GM23338 (cell line): ENCODE data around the gene UQCC5. TPM values are rescaled to one million over a fixed set of nuclear protein-coding genes. Genes with fewer than 3 reads are reported as not detected.

Experiments used
- ATAC-seq: fragments of 200-7000 bp; cut with Tn5 transposase; 3 replicates; pipeline ENCODE4 v1.9.1; 2020
- DNase-seq: peaks from one replicate; pipeline ENCODE4 v3.0.0-alpha.2; 2015; ENCODE audit warnings: low spot score
- H2AFZ ChIP-seq: fragments of 200-600 bp; sonication (generic); 2 replicates; pipeline ENCODE4 v1.8.0; 2016; ENCODE audit warnings: antibody characterized with exemption, mild to moderate bottlenecking, moderate library complexity
- H3F3A ChIP-seq: fragments of 200-600 bp; sonication (generic); replicated peaks from 2 replicates; pipeline ENCODE4 v1.8.0; 2017; ENCODE audit warnings: antibody characterized with exemption, mixed run types, low read depth
- H3K27ac ChIP-seq: fragments of 200-600 bp; sonication (generic); 2 replicates; pipeline ENCODE4 v1.6.1; 2016; ENCODE audit warnings: low read depth
- H3K27me3 ChIP-seq: fragments of 200-600 bp; sonication (generic); 2 replicates; pipeline ENCODE4 v1.8.0; 2016; ENCODE audit warnings: mild to moderate bottlenecking, mixed run types, moderate library complexity; ENCODE audit not compliant: insufficient read depth
- H3K36me3 ChIP-seq: fragments of 200-600 bp; sonication (generic); 2 replicates; pipeline ENCODE4 v1.8.0; 2016; ENCODE audit warnings: mild to moderate bottlenecking; ENCODE audit not compliant: insufficient read depth
- H3K4me1 ChIP-seq: fragments of 200-600 bp; sonication (generic); 2 replicates; pipeline ENCODE4 v1.8.0; 2016; ENCODE audit warnings: mild to moderate bottlenecking, moderate library complexity; ENCODE audit not compliant: insufficient read depth
- H3K4me2 ChIP-seq: fragments of 200-600 bp; sonication (generic); 2 replicates; pipeline ENCODE4 v1.7.1; 2017; ENCODE audit warnings: mixed run types
- H3K4me3 ChIP-seq: fragments of 200-600 bp; sonication (generic); 2 replicates; pipeline ENCODE4 v1.6.1; 2016; ENCODE audit warnings: mixed run types
- H3K79me2 ChIP-seq: fragments of 200-600 bp; sonication (generic); replicated peaks from 2 replicates; pipeline ENCODE4 v1.8.0; 2017; ENCODE audit warnings: mild to moderate bottlenecking; ENCODE audit not compliant: insufficient read depth
- H3K9me2 ChIP-seq: fragments of 200-600 bp; sonication (generic); 2 replicates; pipeline ENCODE4 v1.8.0; 2017; ENCODE audit not compliant: insufficient read depth
- H4K20me1 ChIP-seq: fragments of 200-600 bp; sonication (generic); replicated peaks from 2 replicates; pipeline ENCODE4 v1.8.0; 2017; ENCODE audit warnings: mild to moderate bottlenecking; ENCODE audit not compliant: insufficient read depth
- H3K27ac Mint-ChIP-seq: 2 replicates; pipeline ENCODE4 v1.8.0; 2020; ENCODE audit warnings: inconsistent platforms, mild to moderate bottlenecking, moderate library complexity, mixed read lengths
- H3K27me3 Mint-ChIP-seq: 3 replicates; pipeline ENCODE4 v1.8.0; 2022; ENCODE audit warnings: low read depth, mild to moderate bottlenecking, moderate library complexity, mixed read lengths, inconsistent platforms; ENCODE audit not compliant: insufficient read depth, poor library complexity
- H3K36me3 Mint-ChIP-seq: 3 replicates; pipeline ENCODE4 v1.8.0; 2021; ENCODE audit warnings: low read depth, mild to moderate bottlenecking, inconsistent platforms, moderate library complexity, mixed read lengths
- H3K4me1 Mint-ChIP-seq: 3 replicates; pipeline ENCODE4 v1.8.0; 2020; ENCODE audit warnings: mild to moderate bottlenecking, inconsistent platforms, mixed read lengths
- H3K4me3 Mint-ChIP-seq: 3 replicates; pipeline ENCODE4 v1.8.0; 2021; ENCODE audit warnings: moderate library complexity, mild to moderate bottlenecking, inconsistent platforms, mixed read lengths
- H3K9me3 Mint-ChIP-seq: 3 replicates; pipeline ENCODE4 v1.8.0; 2020; ENCODE audit warnings: moderate library complexity, mild to moderate bottlenecking, inconsistent platforms, mixed read lengths
- EZH2phosphoT487 ChIP-seq: fragments of 200-600 bp; sonication (generic); IDR thresholded peaks from one replicate; pipeline ENCODE4 v1.8.1; 2018; ENCODE audit warnings: antibody characterized with exemption; ENCODE audit not compliant: unreplicated experiment
- POLR2AphosphoS5 ChIP-seq: IDR thresholded peaks from 2 replicates; pipeline ENCODE4 v1.6.1; 2016; ENCODE audit warnings: antibody characterized with exemption, low read depth
- STAT1 ChIP-seq: IDR thresholded peaks from one replicate; pipeline ENCODE4 v1.6.1; 2016; ENCODE audit warnings: antibody characterized with exemption; ENCODE audit not compliant: unreplicated experiment
- polyA plus RNA-seq: library from polyadenylated mRNA; unstranded; fragments of >200 nt; fragmentation: Nextera tagmentation; extraction: Ambion mirVana; gene quantifications from 2 replicates; pipeline ENCODE4 v1.2.1, GENCODE V29; 2016
- total RNA-seq: library from RNA; depleted of rRNA; stranded (reverse); fragments of >200 nt; shearing (Covaris generic); gene quantifications from 2 replicates; pipeline ENCODE4 v1.2.3, GENCODE V29; 2014
- TF ChIP-seq, protein P1 (sequence below), 2 experiments: fragments of 200-600 bp in 1 of 2; sonication (generic) in 1 of 2; conservative IDR thresholded peaks; 2 replicates each; pipeline versions ENCODE4 v1.5.1 to v1.6.1; 2016 to 2017; ENCODE audit warnings: antibody characterized with exemption in 2 of 2, low read depth in 2 of 2, mild to moderate bottlenecking in 2 of 2, moderate library complexity in 1 of 2
- TF ChIP-seq, protein P2 (sequence below): fragments of 250-450 bp; sonication (Bioruptor Pico); IDR thresholded peaks from 2 replicates; pipeline ENCODE4 v1.5.0; 2020; ENCODE audit warnings: mild to moderate bottlenecking, moderate library complexity
- TF ChIP-seq, protein P3 (sequence below): IDR thresholded peaks from one replicate; pipeline ENCODE4 v1.6.1; 2018; ENCODE audit warnings: antibody characterized with exemption; ENCODE audit not compliant: unreplicated experiment

The UQCC5 gene
- total and polyA plus RNA-seq, 2 experiments from 2014 or later: 2.6 to 156 TPM

DNA sequence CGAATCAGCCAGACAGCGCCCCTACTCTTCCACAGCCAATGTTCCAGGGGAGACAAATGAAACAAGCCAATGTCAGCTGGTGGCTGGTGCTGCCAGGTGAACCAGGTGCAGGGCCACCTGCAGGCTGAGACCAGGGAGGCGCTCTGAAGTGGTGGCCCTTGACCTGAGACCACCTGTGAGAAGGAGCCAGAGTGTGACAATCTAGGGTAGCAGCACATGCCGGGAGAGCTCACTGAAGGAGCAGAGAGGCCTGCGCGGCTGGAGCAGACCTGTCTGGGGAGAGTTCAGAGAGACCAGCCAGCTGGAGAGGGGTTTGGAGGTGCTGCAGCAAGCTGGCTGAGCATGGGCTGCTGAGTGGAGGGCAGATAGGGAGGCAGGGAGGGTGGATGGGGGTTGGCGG lies 42.0 kb upstream of the UQCC5 start:
- peaks cover 8% of the 10 kb centered on the region; the same call in 2 of the 3 replicates for H3K4me1 Mint-ChIP-seq
- peaks cover 24% of the 10 kb centered on the region for H3K36me3 Mint-ChIP-seq
- Histone ChIP-seq H3K79me2 (no peaks in the 10 kb centered on the region), H2AFZ (no peak overlapping the region), H3K9me2 (no peaks in the 10 kb centered on the region), H3K27ac (no peak overlapping the region), H3K4me2 (no peak overlapping the region), H3K27me3 (no peaks in the 10 kb centered on the region), H3K4me3 (no peak overlapping the region), H3K4me1 (no peaks in the 10 kb centered on the region), H3F3A (no peaks in the 10 kb centered on the region), H4K20me1 (no peaks in the 10 kb centered on the region), H3K36me3 (no peaks in the 10 kb centered on the region)
- peak; percentile 42 for ATAC-seq
- no peak overlapping the region for H3K4me3 Mint-ChIP-seq
- peak; percentile 48 for DNase-seq
- peaks cover 12% of the 10 kb centered on the region for H3K27me3 Mint-ChIP-seq
- TF ChIP-seq EZH2phosphoT487: no peak
- TF ChIP-seq, protein P1, sequence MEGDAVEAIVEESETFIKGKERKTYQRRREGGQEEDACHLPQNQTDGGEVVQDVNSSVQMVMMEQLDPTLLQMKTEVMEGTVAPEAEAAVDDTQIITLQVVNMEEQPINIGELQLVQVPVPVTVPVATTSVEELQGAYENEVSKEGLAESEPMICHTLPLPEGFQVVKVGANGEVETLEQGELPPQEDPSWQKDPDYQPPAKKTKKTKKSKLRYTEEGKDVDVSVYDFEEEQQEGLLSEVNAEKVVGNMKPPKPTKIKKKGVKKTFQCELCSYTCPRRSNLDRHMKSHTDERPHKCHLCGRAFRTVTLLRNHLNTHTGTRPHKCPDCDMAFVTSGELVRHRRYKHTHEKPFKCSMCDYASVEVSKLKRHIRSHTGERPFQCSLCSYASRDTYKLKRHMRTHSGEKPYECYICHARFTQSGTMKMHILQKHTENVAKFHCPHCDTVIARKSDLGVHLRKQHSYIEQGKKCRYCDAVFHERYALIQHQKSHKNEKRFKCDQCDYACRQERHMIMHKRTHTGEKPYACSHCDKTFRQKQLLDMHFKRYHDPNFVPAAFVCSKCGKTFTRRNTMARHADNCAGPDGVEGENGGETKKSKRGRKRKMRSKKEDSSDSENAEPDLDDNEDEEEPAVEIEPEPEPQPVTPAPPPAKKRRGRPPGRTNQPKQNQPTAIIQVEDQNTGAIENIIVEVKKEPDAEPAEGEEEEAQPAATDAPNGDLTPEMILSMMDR (conservative IDR thresholded peaks at IDR 0.05; ENCODE audit: low read depth in 2 of 2): peak; percentile 20 to 24; a peak in 2 of 4 replicates
- TF ChIP-seq POLR2AphosphoS5: 0 out of 2 replicates have a peak, but pooled peaks have one; percentile 20
- H3K9me3 Mint-ChIP-seq: no peaks in the 10 kb centered on the region
- no peak overlapping the region for H3K27ac Mint-ChIP-seq

DNA sequence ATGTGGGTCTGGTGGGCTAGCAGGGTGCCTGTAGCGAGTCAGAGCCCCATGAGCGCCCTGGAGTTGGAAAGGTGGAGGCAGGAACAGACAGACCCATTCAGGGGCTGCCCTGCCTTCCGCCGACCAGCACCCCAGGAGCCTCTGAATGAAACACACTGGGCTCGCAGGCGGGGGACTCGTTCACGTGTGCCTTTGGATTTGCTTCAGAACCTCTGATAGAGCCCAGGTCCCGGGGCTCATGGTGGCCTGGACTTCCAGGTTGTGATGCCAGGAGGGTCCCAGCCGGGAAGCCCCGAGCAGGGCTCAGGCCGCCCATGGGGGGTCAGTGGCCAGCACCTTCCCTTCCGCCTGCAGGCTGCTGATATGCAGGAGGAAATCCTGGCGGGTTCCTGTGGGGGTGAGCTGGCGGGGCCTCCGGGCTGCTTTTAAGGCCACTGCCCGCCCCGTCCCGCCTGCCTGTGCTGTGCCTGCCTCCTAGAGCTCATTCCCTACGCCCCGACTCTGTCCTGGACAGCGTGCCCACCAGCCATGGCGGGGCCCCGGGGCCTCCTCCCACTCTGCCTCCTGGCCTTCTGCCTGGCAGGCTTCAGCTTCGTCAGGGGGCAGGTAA lies 41.4 kb upstream of the UQCC5 start, which contains the start of gene STAB1:
Gene STAB1, plus strand, starts transcription at position 453 of the 610 bp plus-strand sequence. Its CDS starts 76 bp downstream, at position 529.
- Mint-ChIP-seq H3K4me1 (peaks cover 8% of the 10 kb centered on the region; the same call in 2 of the 3 replicates), H3K27me3 (peaks cover 12% of the 10 kb centered on the region), H3K4me3 (no peak within 1 kb of the TSS), H3K27ac (no peak within 1 kb of the TSS), H3K9me3 (no peaks in the 10 kb centered on the region), H3K36me3 (peaks cover 19% of the 10 kb centered on the region)
- no peaks in the 10 kb centered on the region for H4K20me1 ChIP-seq
- no peak within 1 kb of the TSS for H3K27ac ChIP-seq
- no peaks in the 10 kb centered on the region for H3K9me2 ChIP-seq
- no peaks in the 10 kb centered on the region for H3K27me3 ChIP-seq
- H3K4me1 ChIP-seq: no peaks in the 10 kb centered on the region
- H2AFZ ChIP-seq: no peak within 1 kb of the TSS; the same call in 1 of the 2 replicates
- H3F3A ChIP-seq: no peaks in the 10 kb centered on the region
- H3K4me3 ChIP-seq: no peak within 1 kb of the TSS
- ATAC-seq (peak; percentile 20), DNase-seq (no peak)
- H3K79me2 ChIP-seq: no peaks in the 10 kb centered on the region
- H3K4me2 ChIP-seq: no peak within 1 kb of the TSS
- H3K36me3 ChIP-seq: no peaks in the 10 kb centered on the region
- TF ChIP-seq, protein P2, sequence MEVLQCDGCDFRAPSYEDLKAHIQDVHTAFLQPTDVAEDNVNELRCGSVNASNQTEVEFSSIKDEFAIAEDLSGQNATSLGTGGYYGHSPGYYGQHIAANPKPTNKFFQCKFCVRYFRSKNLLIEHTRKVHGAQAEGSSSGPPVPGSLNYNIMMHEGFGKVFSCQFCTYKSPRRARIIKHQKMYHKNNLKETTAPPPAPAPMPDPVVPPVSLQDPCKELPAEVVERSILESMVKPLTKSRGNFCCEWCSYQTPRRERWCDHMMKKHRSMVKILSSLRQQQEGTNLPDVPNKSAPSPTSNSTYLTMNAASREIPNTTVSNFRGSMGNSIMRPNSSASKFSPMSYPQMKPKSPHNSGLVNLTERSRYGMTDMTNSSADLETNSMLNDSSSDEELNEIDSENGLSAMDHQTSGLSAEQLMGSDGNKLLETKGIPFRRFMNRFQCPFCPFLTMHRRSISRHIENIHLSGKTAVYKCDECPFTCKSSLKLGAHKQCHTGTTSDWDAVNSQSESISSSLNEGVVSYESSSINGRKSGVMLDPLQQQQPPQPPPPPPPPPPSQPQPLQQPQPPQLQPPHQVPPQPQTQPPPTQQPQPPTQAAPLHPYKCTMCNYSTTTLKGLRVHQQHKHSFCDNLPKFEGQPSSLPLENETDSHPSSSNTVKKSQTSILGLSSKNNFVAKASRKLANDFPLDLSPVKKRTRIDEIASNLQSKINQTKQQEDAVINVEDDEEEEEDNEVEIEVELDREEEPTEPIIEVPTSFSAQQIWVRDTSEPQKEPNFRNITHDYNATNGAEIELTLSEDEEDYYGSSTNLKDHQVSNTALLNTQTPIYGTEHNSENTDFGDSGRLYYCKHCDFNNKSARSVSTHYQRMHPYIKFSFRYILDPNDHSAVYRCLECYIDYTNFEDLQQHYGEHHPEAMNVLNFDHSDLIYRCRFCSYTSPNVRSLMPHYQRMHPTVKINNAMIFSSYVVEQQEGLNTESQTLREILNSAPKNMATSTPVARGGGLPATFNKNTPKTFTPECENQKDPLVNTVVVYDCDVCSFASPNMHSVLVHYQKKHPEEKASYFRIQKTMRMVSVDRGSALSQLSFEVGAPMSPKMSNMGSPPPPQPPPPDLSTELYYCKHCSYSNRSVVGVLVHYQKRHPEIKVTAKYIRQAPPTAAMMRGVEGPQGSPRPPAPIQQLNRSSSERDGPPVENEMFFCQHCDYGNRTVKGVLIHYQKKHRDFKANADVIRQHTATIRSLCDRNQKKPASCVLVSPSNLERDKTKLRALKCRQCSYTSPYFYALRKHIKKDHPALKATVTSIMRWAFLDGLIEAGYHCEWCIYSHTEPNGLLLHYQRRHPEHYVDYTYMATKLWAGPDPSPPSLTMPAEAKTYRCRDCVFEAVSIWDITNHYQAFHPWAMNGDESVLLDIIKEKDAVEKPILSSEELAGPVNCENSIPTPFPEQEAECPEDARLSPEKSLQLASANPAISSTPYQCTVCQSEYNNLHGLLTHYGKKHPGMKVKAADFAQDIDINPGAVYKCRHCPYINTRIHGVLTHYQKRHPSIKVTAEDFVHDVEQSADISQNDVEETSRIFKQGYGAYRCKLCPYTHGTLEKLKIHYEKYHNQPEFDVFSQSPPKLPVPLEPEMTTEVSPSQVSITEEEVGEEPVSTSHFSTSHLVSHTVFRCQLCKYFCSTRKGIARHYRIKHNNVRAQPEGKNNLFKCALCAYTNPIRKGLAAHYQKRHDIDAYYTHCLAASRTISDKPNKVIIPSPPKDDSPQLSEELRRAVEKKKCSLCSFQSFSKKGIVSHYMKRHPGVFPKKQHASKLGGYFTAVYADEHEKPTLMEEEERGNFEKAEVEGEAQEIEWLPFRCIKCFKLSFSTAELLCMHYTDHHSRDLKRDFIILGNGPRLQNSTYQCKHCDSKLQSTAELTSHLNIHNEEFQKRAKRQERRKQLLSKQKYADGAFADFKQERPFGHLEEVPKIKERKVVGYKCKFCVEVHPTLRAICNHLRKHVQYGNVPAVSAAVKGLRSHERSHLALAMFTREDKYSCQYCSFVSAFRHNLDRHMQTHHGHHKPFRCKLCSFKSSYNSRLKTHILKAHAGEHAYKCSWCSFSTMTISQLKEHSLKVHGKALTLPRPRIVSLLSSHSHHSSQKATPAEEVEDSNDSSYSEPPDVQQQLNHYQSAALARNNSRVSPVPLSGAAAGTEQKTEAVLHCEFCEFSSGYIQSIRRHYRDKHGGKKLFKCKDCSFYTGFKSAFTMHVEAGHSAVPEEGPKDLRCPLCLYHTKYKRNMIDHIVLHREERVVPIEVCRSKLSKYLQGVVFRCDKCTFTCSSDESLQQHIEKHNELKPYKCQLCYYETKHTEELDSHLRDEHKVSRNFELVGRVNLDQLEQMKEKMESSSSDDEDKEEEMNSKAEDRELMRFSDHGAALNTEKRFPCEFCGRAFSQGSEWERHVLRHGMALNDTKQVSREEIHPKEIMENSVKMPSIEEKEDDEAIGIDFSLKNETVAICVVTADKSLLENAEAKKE (CRISPR knock-in tag): no peak
- TF ChIP-seq, protein P3, sequence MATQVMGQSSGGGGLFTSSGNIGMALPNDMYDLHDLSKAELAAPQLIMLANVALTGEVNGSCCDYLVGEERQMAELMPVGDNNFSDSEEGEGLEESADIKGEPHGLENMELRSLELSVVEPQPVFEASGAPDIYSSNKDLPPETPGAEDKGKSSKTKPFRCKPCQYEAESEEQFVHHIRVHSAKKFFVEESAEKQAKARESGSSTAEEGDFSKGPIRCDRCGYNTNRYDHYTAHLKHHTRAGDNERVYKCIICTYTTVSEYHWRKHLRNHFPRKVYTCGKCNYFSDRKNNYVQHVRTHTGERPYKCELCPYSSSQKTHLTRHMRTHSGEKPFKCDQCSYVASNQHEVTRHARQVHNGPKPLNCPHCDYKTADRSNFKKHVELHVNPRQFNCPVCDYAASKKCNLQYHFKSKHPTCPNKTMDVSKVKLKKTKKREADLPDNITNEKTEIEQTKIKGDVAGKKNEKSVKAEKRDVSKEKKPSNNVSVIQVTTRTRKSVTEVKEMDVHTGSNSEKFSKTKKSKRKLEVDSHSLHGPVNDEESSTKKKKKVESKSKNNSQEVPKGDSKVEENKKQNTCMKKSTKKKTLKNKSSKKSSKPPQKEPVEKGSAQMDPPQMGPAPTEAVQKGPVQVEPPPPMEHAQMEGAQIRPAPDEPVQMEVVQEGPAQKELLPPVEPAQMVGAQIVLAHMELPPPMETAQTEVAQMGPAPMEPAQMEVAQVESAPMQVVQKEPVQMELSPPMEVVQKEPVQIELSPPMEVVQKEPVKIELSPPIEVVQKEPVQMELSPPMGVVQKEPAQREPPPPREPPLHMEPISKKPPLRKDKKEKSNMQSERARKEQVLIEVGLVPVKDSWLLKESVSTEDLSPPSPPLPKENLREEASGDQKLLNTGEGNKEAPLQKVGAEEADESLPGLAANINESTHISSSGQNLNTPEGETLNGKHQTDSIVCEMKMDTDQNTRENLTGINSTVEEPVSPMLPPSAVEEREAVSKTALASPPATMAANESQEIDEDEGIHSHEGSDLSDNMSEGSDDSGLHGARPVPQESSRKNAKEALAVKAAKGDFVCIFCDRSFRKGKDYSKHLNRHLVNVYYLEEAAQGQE: no peak
- no peak for TF ChIP-seq EZH2phosphoT487
- TF ChIP-seq STAT1: no peak
- TF ChIP-seq, protein P1 (conservative IDR thresholded peaks at IDR 0.05; ENCODE audit: low read depth in 2 of 2): no peak
